ENCODE data around the gene COBL. TPM values are rescaled to one million over a fixed set of nuclear protein-coding genes. Genes with fewer than 3 reads are reported as not detected.

The COBL gene, protein sequence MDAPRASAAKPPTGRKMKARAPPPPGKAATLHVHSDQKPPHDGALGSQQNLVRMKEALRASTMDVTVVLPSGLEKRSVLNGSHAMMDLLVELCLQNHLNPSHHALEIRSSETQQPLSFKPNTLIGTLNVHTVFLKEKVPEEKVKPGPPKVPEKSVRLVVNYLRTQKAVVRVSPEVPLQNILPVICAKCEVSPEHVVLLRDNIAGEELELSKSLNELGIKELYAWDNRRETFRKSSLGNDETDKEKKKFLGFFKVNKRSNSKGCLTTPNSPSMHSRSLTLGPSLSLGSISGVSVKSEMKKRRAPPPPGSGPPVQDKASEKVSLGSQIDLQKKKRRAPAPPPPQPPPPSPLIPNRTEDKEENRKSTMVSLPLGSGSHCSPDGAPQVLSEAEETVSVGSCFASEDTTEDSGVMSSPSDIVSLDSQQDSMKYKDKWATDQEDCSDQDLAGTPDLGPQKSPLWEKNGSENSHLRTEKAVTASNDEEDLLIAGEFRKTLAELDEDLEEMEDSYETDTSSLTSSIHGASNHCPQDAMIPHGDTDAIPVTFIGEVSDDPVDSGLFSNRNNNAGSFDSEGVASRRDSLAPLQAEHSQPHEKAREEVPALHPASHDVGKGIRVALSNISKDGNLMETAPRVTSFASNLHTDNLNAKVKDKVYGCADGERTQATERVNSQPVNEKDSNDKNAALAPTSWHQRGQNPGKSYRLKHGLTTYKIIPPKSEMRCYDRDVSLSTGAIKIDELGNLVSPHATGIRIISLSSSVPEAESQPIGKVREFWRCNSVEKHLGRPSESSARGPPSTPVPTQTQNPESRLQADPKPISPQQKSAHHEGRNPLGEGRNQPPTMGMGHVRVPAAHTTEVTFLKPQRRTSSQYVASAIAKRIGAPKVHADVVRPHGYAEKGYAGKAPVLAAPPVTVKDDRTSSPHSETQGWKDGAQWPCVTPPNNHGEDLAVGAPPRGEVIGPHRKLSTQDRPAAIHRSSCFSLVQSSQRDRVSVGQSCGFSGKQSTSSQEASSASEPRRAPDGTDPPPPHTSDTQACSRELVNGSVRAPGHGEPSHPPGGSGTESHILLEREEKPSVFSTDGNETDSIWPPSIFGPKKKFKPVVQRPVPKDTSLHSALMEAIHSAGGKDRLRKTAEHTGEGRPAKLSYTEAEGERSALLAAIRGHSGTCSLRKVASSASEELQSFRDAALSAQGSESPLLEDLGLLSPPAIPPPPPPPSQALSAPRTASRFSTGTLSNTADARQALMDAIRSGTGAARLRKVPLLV
- 3.6 TPM for polyA plus RNA-seq (2013, experiment 1 of 4)
- polyA plus RNA-seq (2013, experiment 2 of 4), result 4.1 TPM
- 2.0 TPM for polyA plus RNA-seq (2013, experiment 3 of 4)
- polyA plus RNA-seq (2013, experiment 4 of 4), result 2.6 TPM

DNA sequence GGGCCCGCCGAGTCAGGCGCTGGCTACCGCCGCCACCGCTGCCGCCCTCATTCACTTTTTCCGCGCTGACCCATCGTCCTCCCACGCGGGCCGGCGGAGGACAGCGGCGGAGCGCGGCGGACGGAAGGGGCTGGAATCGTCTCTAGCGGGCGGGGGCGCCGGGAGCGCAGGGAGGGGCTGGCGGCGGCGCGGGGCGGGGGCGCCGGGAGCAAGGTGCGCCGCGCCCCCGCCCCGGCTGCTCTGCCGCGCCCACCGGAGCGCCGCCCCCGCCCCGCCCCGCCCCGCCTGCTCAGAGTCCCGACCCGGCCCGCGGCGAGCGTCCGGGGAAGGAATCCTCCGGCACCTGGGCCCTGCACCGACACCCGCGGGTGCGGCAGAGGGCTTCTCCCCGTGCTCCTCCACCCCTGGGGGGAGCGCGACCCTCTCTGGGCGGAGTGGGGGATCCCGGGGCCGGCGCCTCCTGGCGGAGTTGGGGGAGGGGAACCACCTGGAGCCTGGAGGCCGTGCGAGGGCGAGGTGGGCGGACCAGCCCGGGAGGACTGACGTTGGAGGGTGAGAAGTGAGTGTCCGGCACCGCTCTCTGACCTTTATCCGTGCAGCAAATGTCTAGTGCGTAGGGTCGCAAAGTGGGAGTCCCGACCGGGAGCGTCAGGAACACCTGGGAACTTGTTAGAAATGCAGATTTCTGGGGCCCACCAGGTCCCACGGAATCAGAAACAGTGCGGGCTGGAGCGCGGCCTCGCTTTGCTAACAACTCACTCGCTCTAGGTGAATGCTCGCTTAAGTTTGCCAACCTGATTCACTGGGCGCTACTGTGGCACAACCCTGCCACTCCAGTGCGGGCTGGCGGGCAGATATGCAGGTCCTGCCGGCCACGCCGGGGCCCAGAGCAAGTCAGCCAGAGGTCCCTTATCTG lies at the start of gene COBL:
TSS of gene COBL (minus strand) at position 144 of the 916 bp plus-strand sequence. CDS start 176 bp downstream, outside the sequence.
- H3K27me3 ChIP-seq (ENCODE audit: control insufficient read depth, insufficient read depth, low read length, poor library complexity, severe bottlenecking), result peaks cover 47% of the 10 kb centered on the region
- no peaks in the 10 kb centered on the region for H3K36me3 ChIP-seq (ENCODE audit: control insufficient read depth, insufficient read depth, low read length)
- H3K4me3 ChIP-seq (ENCODE audit: insufficient read depth, low read depth, low read length), result peak within 1 kb of the TSS; percentile 53
- WGBS, 2 experiments, result 2 to 3% methylated on average over 94 of the region's 94 CpGs
- H3K4me1 ChIP-seq (ENCODE audit: control insufficient read depth, insufficient read depth, low read length), result no peaks in the 10 kb centered on the region
- H3K27ac ChIP-seq (ENCODE audit: insufficient read depth, low read depth, low read length, poor library complexity, severe bottlenecking), result no peak within 1 kb of the TSS
- H3K9me3 ChIP-seq (ENCODE audit: control insufficient read depth, low read length), result no peaks in the 10 kb centered on the region

DNA sequence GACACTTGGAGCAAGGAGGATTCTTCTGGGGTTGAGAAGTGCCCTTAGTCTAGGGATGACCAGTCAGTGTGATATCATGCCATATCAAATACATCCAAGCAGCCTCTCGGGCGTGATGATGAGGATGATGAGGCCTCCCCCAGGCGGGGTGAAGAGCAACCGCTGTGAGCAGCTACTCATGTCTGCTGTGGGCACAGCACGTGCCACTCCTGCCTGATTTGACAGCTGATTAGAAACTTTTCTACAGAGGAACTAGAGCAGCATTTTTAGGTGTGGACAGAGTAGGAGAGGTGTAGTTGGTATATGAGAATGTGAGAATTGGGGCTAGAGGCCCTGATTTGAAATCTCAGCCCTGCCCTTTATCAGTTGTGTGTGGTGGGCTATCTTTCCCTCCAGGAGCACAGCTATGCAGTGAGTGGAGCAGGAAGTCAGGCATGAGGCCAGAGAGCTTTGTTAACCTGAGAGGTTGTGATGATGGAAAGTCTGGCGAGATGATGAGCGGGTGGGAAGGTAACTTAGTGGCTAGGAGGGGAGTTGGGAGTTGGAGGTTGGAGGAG lies 49.6 kb upstream of the COBL start:
- H3K4me1 ChIP-seq (ENCODE audit: control insufficient read depth, insufficient read depth, low read length), result peaks cover 4% of the 10 kb centered on the region
- no peaks in the 10 kb centered on the region for H3K36me3 ChIP-seq (ENCODE audit: control insufficient read depth, insufficient read depth, low read length)
- no peaks in the 10 kb centered on the region for H3K27me3 ChIP-seq (ENCODE audit: control insufficient read depth, insufficient read depth, low read length, poor library complexity, severe bottlenecking)
- 82 to 86% methylated on average over 7 of the region's 7 CpGs for WGBS, 2 experiments
- H3K9me3 ChIP-seq (ENCODE audit: control insufficient read depth, low read length), result no peaks in the 10 kb centered on the region
- H3K27ac ChIP-seq (ENCODE audit: insufficient read depth, low read depth, low read length, poor library complexity, severe bottlenecking), result no peak overlapping the region
- no peak overlapping the region for H3K4me3 ChIP-seq (ENCODE audit: insufficient read depth, low read depth, low read length)

DNA sequence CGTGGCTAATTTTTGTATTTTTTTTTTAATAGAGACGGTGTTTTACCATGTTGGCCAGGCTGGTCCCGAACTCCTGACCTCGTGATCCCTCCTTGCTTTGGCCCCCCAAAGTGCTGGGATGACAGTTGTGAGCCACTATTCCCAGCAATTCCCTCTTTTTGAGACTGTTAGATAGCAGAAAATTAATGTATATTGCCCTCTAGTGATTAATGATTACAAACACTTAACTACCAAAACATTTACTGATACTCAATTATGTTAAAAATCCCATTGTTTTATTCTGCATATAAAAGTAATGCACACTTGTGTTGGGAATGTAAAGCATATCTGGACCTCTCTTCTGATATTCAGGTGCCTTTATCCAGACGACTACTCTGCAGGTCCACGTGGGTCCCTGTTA lies 41.2 kb upstream of the COBL start:
- Histone ChIP-seq H3K4me1 (ENCODE audit: control insufficient read depth, insufficient read depth, low read length) (no peaks in the 10 kb centered on the region), H3K36me3 (ENCODE audit: control insufficient read depth, insufficient read depth, low read length) (no peaks in the 10 kb centered on the region), H3K27me3 (ENCODE audit: control insufficient read depth, insufficient read depth, low read length, poor library complexity, severe bottlenecking) (no peaks in the 10 kb centered on the region), H3K9me3 (ENCODE audit: control insufficient read depth, low read length) (no peaks in the 10 kb centered on the region), H3K4me3 (ENCODE audit: insufficient read depth, low read depth, low read length) (no peak overlapping the region), H3K27ac (ENCODE audit: insufficient read depth, low read depth, low read length, poor library complexity, severe bottlenecking) (no peak overlapping the region)
- 88 to 89% methylated on average over 6 of the region's 6 CpGs for WGBS, 2 experiments

DNA sequence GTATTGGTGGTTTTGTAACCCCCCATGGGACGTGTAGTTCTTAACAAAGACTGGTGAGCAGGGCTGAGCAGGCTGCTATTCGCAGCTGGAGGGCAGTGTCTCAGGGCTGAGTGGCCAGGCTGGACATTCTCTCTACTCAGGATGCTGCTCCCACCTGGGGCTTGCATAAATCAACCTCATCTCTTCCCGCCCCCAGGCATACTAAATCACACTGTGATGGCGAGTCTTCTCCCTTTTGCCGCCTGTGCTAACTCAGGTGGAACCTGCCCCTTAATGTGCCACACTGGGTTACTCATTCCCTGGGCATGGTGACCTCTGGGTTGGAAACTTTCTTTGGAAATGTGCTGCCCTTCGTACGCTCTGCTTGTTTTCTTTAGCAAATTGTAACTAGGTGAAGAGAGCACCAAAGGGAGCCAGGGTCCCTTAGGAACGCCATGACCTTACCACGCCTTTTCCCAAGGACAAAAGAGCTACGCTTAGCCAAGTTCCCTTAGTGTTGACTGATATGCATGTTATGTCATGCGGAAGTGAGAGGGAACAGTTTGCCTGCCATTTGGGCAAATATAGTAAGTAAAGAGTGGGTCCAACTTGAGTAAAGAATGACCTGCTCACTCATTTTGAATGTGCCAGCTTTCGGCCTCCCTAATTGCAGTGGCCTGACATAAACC lies 40.4 kb upstream of the COBL start:
- Histone ChIP-seq H3K27ac (ENCODE audit: insufficient read depth, low read depth, low read length, poor library complexity, severe bottlenecking) (no peak overlapping the region), H3K27me3 (ENCODE audit: control insufficient read depth, insufficient read depth, low read length, poor library complexity, severe bottlenecking) (no peaks in the 10 kb centered on the region), H3K9me3 (ENCODE audit: control insufficient read depth, low read length) (no peaks in the 10 kb centered on the region), H3K4me1 (ENCODE audit: control insufficient read depth, insufficient read depth, low read length) (no peaks in the 10 kb centered on the region), H3K36me3 (ENCODE audit: control insufficient read depth, insufficient read depth, low read length) (no peaks in the 10 kb centered on the region), H3K4me3 (ENCODE audit: insufficient read depth, low read depth, low read length) (no peak overlapping the region)
- WGBS, 2 experiments, result 88 to 89% methylated on average over 12 of the region's 12 CpGs

DNA sequence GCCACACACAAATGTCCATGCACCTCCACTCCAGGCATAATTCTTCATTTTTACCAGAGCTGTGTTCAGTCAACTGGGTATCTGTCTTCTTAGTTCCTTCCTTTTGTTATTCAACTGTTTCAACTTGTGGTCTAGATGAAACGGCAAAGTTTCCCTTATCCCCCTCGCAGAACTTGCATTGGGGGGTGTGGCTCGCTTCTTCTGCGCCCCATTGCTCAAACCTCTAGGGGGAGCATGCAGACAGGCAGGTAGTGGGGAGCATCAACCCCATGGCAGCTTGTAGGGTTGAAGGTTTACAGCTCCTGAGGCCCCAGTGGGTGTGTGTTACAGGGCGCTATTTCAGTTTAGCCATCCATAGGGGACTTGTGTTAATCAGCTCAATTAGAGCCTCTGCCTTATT lies 38.3 kb upstream of the COBL start:
- Histone ChIP-seq H3K36me3 (ENCODE audit: control insufficient read depth, insufficient read depth, low read length) (no peaks in the 10 kb centered on the region), H3K27me3 (ENCODE audit: control insufficient read depth, insufficient read depth, low read length, poor library complexity, severe bottlenecking) (no peaks in the 10 kb centered on the region), H3K4me3 (ENCODE audit: insufficient read depth, low read depth, low read length) (no peak overlapping the region), H3K9me3 (ENCODE audit: control insufficient read depth, low read length) (no peaks in the 10 kb centered on the region), H3K27ac (ENCODE audit: insufficient read depth, low read depth, low read length, poor library complexity, severe bottlenecking) (no peak overlapping the region), H3K4me1 (ENCODE audit: control insufficient read depth, insufficient read depth, low read length) (no peaks in the 10 kb centered on the region)
- 94 to 95% methylated on average over 5 of the region's 5 CpGs for WGBS, 2 experiments

DNA sequence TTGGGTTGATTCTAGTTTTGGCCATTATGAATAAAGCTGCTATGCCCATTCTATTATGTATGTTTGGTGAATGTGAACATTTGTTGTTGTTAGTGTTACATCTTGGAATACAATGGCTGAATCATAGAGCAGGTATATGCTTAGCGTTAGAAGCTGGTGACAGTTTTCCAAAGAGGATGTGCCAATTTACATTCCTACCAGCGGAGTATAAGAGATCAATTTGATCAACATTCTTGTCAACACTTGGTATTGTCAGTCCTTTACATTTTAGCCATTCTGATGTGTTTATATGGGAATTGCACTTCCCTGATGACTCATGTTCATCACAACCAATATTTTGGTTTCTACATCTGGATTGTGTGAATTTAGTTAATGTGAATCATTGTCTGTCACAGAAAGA lies 37.8 kb upstream of the COBL start:
- H3K27me3 ChIP-seq (ENCODE audit: control insufficient read depth, insufficient read depth, low read length, poor library complexity, severe bottlenecking), result no peaks in the 10 kb centered on the region
- no peaks in the 10 kb centered on the region for H3K9me3 ChIP-seq (ENCODE audit: control insufficient read depth, low read length)
- H3K4me3 ChIP-seq (ENCODE audit: insufficient read depth, low read depth, low read length), result no peak overlapping the region
- H3K36me3 ChIP-seq (ENCODE audit: control insufficient read depth, insufficient read depth, low read length), result no peaks in the 10 kb centered on the region
- no peak overlapping the region for H3K27ac ChIP-seq (ENCODE audit: insufficient read depth, low read depth, low read length, poor library complexity, severe bottlenecking)
- no peaks in the 10 kb centered on the region for H3K4me1 ChIP-seq (ENCODE audit: control insufficient read depth, insufficient read depth, low read length)
- 98 to 100% methylated on average over 2 of the region's 2 CpGs for WGBS, 2 experiments

DNA sequence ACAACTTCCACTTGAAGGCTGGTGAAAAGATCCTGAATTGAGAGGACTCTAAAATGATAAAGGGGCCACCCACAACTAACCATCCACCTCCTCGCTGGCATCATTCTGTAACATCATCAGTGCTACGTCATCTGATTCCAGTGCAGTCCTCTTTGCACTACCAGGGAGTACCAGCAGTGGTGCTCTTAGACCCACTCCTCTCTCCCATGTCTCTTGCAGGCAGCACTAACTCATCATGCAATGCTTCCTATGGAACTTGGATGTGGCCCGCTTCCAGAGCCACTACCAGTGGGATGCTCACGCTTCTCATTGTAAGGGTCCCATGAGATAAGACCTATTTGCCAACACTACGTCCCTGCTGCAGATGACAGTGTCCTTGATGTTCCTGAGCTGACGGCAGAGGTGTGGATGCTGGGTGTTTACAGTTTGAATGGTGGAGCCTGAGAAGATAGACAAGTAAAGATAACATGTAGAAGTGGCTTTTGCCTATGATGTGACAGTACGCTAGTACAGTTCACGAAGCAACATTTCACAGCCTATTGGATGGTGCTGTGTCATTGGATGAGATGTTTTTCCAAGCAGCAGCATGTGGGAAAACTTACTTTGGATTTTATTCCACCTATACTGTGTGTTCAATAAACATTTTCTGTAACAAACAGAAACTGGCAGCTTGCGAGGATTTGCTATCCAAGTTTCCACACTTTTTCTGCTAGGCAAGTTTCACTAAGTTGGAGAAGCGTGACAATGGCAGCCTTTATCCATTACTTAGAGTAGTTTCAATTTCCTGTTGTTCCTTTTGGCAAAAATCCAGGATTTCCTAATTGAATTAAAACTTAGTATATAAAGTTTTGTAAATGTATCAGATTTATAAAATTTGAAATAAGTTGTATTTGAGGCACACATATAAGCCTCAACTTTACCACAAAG lies 35.8 kb upstream of the COBL start:
- WGBS, 2 experiments, result 95 to 97% methylated on average over 10 of the region's 10 CpGs
- Histone ChIP-seq H3K36me3 (ENCODE audit: control insufficient read depth, insufficient read depth, low read length) (no peaks in the 10 kb centered on the region), H3K4me1 (ENCODE audit: control insufficient read depth, insufficient read depth, low read length) (no peaks in the 10 kb centered on the region), H3K4me3 (ENCODE audit: insufficient read depth, low read depth, low read length) (no peak overlapping the region), H3K27me3 (ENCODE audit: control insufficient read depth, insufficient read depth, low read length, poor library complexity, severe bottlenecking) (no peaks in the 10 kb centered on the region), H3K9me3 (ENCODE audit: control insufficient read depth, low read length) (no peaks in the 10 kb centered on the region), H3K27ac (ENCODE audit: insufficient read depth, low read depth, low read length, poor library complexity, severe bottlenecking) (no peak overlapping the region)

DNA sequence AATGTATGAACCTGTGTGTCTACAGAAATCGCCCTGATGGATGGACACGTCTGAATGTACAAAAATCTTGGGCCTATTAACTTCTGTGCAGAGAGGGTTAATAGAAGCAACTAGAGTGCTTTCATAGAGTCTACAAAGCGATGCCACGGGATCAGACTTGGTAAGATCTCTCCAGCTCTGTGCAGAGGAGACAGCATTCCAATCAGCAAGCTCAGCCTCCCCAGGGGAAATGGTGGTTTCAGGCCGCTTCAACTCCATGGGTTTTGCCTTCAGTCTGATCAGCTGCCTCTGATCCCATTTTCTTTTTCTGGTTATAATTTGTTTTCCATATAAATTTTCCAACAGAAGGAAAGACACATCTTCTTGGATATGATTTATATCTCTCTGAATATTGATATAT lies 35.1 kb upstream of the COBL start:
- WGBS, 2 experiments, result 91% methylated on average over 5 of the region's 5 CpGs
- Histone ChIP-seq H3K27ac (ENCODE audit: insufficient read depth, low read depth, low read length, poor library complexity, severe bottlenecking) (no peak overlapping the region), H3K36me3 (ENCODE audit: control insufficient read depth, insufficient read depth, low read length) (no peaks in the 10 kb centered on the region)

More for the DNA sequence above, 35.1 kb upstream of the COBL start:
- Histone ChIP-seq H3K4me3 (ENCODE audit: insufficient read depth, low read depth, low read length) (no peak overlapping the region), H3K27me3 (ENCODE audit: control insufficient read depth, insufficient read depth, low read length, poor library complexity, severe bottlenecking) (no peaks in the 10 kb centered on the region), H3K4me1 (ENCODE audit: control insufficient read depth, insufficient read depth, low read length) (no peaks in the 10 kb centered on the region), H3K9me3 (ENCODE audit: control insufficient read depth, low read length) (no peaks in the 10 kb centered on the region)
